ENCODE results near the gene LSM7. TPM values are rescaled to one million over a fixed set of nuclear protein-coding genes. Genes with fewer than 3 reads are reported as not detected.

LSM7 gene
- total and polyA plus RNA-seq, 2 of the 13 experiments (the other 11 are each of a cell fraction or from before 2014, with no cell fraction given): 140 to 205 TPM

- TF ChIP-seq, protein P1, sequence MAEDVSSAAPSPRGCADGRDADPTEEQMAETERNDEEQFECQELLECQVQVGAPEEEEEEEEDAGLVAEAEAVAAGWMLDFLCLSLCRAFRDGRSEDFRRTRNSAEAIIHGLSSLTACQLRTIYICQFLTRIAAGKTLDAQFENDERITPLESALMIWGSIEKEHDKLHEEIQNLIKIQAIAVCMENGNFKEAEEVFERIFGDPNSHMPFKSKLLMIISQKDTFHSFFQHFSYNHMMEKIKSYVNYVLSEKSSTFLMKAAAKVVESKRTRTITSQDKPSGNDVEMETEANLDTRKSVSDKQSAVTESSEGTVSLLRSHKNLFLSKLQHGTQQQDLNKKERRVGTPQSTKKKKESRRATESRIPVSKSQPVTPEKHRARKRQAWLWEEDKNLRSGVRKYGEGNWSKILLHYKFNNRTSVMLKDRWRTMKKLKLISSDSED (CRISPR knock-in tag; IDR thresholded peaks at IDR 0.05): no peak
- no peak for TF ChIP-seq ZZZ3 (CRISPR knock-in tag; IDR thresholded peaks at IDR 0.05; ENCODE audit: borderline replicate concordance)
- TF ChIP-seq PCBP1 (IDR thresholded peaks at IDR 0.05; ENCODE audit: borderline replicate concordance, low read depth, low read length): no peak; the same call in 1 of the 2 replicates
- TF ChIP-seq KLF12 (CRISPR knock-in tag; IDR thresholded peaks at IDR 0.05; ENCODE audit: borderline replicate concordance): no peak
- TF ChIP-seq CENPBD1 (CRISPR knock-in tag; IDR thresholded peaks at IDR 0.05; ENCODE audit: borderline replicate concordance, low read depth): no peak; the same call in 1 of the 2 replicates
- TF ChIP-seq ZNF407 (CRISPR knock-in tag; IDR thresholded peaks at IDR 0.05; ENCODE audit: not compliant biosample characterization): peak; percentile 52
- no peak; the same call in 1 of the 2 replicates for TF ChIP-seq ESRRA (CRISPR knock-in tag; IDR thresholded peaks at IDR 0.05; ENCODE audit: low read depth)
- TF ChIP-seq, protein P2, sequence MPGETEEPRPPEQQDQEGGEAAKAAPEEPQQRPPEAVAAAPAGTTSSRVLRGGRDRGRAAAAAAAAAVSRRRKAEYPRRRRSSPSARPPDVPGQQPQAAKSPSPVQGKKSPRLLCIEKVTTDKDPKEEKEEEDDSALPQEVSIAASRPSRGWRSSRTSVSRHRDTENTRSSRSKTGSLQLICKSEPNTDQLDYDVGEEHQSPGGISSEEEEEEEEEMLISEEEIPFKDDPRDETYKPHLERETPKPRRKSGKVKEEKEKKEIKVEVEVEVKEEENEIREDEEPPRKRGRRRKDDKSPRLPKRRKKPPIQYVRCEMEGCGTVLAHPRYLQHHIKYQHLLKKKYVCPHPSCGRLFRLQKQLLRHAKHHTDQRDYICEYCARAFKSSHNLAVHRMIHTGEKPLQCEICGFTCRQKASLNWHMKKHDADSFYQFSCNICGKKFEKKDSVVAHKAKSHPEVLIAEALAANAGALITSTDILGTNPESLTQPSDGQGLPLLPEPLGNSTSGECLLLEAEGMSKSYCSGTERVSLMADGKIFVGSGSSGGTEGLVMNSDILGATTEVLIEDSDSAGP (CRISPR knock-in tag; IDR thresholded peaks at IDR 0.05; ENCODE audit: borderline replicate concordance): peak; percentile 65; the same call in 1 of the 2 replicates
- no peak for TF ChIP-seq TAF15 (IDR thresholded peaks at IDR 0.05; ENCODE audit: low read depth, low read length, poor library complexity, severe bottlenecking)
- no peak for TF ChIP-seq ZNF142 (CRISPR knock-in tag; IDR thresholded peaks at IDR 0.05)
Observed at GRCh38 chr19:2315818-2316353, 12.5 kb downstream of the LSM7 start (continued).

Data from HepG2 (cell line).